Coronary artery (tissue), 2 donors: ENCODE results near the gene PRKN.

Experiments used
- DNase-seq: peaks from one replicate; pipeline ENCODE4 v3.0.0-alpha.2; 2017; ENCODE audit warnings: low spot score
- H3K27ac ChIP-seq, 2 donors: fragments of 200-600 bp; sonication (generic); one replicate each; pipeline ENCODE4 v1.5.1; 2016 to 2019
- H3K4me3 ChIP-seq: fragments of 200-600 bp; sonication (generic); 2 replicates; pipeline ENCODE4 v1.5.1; 2016; ENCODE audit warnings: mild to moderate bottlenecking, moderate library complexity
- CTCF ChIP-seq: fragments of 200-600 bp; sonication (generic); IDR thresholded peaks from one replicate; pipeline ENCODE4 v1.5.1; 2019; ENCODE audit warnings: antibody characterized with exemption

PRKN gene

DNA sequence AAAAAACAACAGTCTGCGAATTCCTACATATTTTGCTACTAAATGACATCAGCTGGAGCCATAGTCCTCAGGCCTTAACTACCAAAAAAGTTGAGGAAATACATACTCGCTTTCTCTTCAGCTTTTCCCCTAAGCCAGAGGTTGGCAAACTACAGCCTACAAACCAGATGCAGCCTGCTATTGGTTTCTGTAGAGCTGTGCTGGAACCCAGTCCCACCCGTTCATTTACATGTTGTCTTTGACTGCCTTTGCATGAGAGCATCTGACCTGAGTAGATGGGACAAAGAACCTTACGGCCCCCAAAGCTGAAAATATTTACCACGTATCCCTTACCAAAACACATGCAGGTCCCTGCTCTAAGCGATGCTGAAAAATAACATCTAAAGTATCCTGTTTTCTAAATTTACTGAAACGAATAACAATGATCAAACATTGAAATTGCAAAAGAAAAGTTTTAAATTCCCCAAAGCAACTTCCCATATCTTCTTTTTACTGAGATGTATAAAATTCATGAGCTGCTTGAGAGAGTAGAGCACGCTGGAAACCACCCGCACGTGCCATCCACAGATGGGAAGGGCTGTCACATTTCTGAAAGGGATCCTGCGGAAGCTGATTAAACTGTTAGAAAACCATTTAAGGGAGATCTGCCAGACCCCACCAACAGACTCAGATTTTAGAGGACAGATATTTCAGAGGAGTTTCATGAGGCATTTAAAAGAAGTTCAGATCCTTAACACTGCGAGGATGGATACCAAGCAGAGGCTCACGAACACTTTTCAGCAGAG is 124.1 kb downstream of the PRKN start:
- H3K27ac ChIP-seq = no peak overlapping the region
- H3K4me3 ChIP-seq = no peak overlapping the region
- TF ChIP-seq CTCF = no peak
- DNase-seq = no peak

DNA sequence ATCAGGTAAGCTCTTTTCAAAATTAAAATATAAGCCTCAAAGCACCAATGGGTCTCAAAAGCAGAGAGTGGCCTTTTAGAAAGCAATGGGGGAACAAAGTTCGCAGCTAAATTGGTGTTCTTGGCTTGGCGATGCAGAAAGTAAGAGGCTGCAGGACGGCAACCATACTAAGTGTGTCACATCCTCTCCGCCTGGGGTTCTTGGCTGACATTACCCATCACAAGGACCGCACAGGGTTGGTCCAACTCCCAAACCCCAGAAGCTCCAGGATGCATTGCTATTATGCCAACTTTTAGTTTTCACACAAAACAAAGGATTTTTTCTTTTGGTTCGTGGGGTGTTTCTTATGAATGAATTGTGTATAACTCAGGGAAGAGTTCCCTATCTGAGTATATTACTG is 124.8 kb downstream of the PRKN start:
- Histone ChIP-seq H3K27ac (no peak overlapping the region), H3K4me3 (no peak overlapping the region)
- no peak for TF ChIP-seq CTCF
- no peak for DNase-seq

GRCh38 chr6:162596676-162597075 is 130.9 kb downstream of the PRKN start:
- H3K4me3 ChIP-seq = no peak overlapping the region
- H3K27ac ChIP-seq = no peak overlapping the region
- no peak for TF ChIP-seq CTCF
- DNase-seq = no peak

DNA sequence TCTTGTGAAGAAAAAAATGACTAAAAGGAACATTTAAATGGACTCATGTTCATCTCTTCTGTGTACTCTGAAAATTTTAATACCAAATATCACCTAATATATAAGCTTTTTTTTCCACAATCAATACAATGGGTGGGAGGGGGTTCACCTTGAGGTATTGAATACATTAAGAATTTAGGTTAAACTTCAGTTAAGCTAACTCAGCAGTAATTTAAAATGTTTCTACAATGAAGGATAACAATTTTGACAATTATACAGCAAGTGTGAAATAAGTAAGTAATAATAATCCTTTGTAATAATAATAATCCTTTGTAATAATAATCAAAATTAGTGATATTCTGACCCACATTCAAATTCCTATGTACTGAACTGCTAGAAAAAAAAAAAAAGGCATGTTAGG is 136.0 kb downstream of the PRKN start:
- Histone ChIP-seq H3K4me3 (no peak overlapping the region), H3K27ac (no peak overlapping the region)
- no peak for DNase-seq
- no peak for TF ChIP-seq CTCF

DNA sequence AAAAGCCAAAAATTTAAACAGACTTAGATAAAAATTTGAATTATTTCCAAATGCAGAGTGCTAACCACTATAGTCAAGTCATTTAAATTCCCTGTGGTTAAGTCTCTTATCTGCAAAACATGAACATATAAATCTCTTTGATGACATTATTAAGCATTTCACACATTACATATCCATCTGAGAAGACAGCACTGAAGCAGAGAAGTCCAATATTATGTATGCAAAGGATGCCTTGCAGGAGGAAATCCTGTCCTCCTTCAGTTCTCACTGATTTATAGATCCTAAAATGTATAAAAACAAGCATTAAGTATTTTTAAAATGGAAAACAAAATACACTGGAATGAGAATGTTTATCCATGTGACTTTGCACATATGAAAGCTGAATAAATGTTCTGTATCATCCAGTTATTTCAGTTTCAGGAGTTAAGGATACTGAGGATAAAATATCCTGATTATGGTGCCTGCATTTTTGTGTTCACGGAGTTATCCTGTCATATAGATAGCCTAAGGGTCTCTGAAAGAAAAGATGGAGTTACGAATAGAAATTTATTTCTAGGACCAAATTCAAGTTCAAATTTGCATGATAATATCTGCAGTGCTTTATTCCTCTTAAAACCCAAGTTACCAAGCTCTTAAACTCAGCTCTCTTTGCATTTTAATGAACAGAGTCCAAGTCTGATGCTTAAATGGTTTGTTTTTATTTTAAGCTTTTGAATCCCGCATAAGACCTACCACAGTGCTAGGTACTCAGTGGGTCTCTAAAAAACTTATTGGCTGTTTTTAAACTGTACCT is 145.4 kb downstream of the PRKN start:
- no peak overlapping the region for H3K27ac ChIP-seq

GRCh38 chr6:162580619-162581018 is 146.9 kb downstream of the PRKN start:
- H3K4me3 ChIP-seq = no peak overlapping the region
- no peak for DNase-seq
- no peak overlapping the region for H3K27ac ChIP-seq
- no peak for TF ChIP-seq CTCF

More for the DNA sequence above, 145.4 kb downstream of the PRKN start:
- DNase-seq = no peak
- H3K4me3 ChIP-seq = no peak overlapping the region
- TF ChIP-seq CTCF = no peak

GRCh38 chr6:162576016-162576415 is 151.6 kb downstream of the PRKN start:
- DNase-seq = no peak
- no peak overlapping the region for H3K27ac ChIP-seq
- TF ChIP-seq CTCF = no peak
- no peak overlapping the region for H3K4me3 ChIP-seq
